HG03066 (cell line): ENCODE results near the gene CD40.

ENCODE experiments used
- ATAC-seq: cut with Tn5 transposase; IDR thresholded peaks from one replicate; pipeline ENCODE4 v1.9.1; 2021; ENCODE audit warnings: low read depth; ENCODE audit not compliant: unreplicated experiment

The CD40 gene

DNA sequence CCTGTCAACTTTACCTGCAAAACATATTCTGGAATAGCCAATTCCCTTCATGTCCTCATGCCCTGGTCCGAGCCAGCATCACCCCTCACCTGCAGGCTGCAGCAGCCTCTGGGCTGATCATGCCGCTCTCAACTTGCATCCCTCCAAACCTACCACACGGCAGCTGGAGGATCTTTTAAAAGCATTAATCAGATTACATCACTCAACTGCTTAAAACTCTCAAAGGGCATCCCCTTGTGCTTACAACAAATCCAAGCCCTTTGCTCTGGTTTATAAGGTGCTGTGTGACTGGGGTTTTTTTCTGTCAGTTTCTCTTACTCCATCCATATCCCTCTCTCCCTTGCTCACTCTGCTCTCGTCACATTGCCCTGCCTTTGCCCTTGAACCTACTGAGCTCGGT is 24.0 kb downstream of the CD40 start:
- ATAC-seq = no peak

DNA sequence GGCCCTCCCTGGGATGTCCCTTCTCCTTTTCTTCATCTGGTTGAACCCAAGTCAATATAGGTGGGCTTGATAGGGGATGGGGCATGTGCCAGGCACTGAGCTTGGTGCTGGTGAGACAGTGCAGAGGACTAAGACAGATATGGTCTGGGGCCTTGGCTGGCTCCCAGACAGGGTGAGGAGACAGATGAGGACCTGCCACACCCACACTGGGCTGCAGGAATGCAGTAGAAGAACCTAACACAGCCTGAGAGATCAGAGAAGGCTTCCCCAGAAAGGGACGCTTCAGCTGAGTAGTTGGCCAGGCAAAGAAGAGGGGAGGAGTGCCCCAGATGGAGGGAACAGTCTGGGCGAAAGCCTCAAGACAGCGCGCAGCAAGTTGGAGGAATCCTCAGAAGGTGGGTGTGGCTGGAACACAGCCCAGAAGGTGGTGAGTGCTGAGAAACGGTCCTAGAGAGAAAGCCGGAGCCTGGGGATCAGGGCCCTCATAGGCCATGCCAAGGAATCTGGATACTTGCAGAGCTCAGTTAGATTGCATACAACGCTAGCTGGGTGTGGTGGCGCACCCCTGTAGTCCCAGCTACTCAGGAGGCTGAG is 26.4 kb downstream of the CD40 start:
- ATAC-seq = no peak

DNA sequence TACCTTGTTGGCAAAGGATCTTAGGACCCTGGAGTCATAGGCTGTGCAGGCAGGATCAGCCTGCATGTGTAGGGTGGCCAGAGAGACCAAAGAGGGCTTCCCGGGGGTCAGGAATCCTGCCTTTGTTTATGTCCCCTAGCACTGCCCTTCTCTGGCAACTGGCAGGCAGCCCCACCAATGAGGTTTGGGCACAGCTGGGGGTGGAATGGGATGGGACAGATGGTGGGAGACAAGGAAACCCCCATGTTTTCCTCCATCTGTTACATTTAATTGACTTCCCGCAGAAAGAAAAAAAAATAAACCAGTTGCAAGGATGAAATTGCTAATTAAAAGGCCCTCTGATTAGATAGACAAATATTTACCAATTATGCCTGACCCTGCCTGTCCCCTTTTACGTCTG is 27.6 kb downstream of the CD40 start:
- no peak for ATAC-seq

DNA sequence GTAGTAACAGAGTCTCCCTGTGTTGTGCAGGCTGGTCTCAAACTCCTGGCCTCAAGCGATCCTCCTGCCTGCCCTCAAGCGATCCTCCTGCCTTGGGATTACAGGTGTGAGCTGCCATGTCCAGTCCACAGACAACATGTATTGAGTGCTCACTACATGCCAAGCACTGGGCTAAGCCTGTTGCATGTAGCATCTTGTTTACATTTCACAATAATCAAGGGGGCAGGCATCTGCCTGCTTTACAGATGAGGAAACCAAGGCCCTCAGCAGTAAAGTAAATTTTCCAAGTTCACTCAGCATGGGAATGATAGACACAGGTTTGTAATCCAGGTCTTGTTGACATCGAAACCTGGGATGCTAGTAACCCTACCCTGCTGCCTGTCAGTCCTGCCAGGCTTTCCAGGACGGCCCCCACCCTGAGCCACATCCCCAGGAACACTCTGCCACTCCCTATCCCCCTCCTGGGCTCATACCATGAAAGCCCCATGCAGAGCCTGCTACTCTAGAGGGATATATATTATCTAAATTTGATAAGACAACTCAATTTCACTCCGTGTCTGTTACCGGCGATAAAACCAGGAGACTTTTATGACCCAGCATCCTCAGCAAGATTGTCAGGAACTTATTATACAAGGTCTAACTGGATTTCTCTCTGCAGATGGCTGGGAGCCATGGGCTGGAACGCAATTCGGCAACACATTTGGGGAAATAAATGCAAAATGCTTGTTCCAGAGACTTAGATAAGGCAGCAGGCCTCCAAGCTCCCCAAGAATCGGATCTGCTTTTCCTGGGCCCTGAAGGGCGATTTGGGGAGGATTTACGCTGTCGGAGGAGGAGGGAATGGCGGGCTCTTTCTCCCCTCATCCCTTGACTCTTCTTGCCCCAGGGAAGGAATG is 30.4 kb downstream of the CD40 start:
- ATAC-seq = no peak

DNA sequence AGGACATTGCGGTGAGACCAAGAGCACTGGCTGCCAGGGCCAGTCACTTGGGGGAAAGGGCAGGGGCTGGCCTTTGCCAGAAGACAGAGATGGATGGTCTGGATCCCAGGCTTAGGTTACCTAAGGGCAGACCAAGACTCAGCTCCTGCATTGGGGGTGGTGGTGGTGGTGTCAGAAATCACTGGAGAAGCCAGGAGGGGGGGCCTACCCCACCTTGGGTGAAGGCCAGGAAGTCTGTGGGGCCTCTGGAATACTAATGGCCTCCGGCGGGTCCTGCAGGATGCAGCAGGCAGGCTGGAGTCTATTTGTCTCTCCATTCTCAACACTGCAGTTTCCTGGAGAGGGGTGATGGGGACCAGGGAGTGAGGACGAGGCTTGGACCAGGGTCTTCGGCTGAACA is 32.8 kb downstream of the CD40 start:
- ATAC-seq = no peak

DNA sequence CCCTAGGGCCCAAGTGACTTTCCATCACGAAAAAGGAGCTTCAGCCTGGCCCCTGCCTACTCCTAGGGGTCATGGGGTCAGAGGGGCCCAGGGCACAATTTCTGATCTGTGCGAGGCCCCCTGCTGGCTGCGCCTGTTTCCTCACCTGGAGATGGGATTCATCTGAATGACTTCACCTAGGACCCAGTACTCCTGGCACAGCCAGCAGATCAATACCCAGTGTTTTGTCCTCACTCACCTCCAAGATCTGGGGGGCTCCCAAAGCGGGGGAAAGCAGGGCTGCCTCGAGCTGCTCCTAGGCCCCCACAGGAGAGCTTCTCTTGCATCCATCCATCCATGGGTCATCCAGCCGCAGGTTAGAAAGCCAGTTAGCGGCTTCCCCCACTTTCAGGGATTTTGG is 33.8 kb downstream of the CD40 start:
- ATAC-seq = no peak

DNA sequence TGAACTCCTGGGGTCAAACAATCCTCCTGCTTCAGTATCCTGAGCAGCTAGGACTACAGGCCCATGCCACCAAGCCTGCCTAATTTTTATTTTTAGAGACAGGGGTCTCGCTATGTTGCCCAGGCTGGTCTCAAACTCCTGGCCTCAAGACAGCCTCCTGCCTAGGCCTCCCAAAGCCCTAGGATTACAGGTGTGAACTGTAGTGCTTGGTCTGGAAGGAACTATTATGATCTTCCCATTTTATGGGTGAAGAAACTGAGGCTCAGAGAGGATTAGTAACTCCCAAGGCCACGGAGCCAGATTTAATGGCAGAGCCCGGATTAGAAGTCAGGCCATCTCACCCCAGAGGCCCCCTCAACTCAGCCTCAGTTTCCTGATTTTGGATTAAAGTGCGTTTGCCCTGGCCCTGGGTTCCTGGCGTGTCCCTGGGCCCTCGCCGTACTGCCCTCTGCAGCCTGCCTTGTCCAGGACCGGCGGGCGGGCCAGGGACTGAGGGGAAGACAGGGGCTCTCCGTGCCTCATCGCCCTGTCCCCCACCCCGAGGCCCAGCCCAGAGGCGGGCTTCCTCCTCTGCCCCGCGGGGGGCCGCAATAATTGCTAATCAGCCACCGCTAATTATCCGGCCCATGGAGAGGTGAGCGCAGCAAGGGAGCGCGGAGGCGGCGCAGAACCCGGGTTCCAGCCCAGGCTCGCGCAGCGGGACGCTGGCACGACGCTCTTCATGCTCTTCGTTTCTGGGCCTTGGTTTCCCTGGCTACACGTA is 34.9 kb downstream of the CD40 start:
- no peak for ATAC-seq

DNA sequence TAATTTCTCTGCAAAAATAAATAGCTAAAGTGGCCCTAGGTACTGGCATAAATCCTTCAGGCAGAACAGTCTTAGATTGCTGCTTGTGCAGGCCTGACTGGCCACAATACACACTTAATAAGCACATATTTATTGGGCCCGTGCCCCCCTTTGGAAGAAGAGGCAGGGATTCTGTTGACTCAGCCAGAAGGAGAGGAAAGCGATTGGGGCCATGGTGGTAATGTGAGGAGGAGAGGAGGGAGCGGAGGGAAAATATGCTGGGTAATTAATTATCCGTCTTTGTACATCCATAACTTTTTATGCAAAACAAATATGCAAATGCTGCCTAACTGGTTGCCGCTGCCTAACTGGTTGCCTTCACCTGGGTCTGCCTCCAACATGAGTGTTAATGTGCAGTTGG is 36.2 kb downstream of the CD40 start:
- no peak for ATAC-seq

DNA sequence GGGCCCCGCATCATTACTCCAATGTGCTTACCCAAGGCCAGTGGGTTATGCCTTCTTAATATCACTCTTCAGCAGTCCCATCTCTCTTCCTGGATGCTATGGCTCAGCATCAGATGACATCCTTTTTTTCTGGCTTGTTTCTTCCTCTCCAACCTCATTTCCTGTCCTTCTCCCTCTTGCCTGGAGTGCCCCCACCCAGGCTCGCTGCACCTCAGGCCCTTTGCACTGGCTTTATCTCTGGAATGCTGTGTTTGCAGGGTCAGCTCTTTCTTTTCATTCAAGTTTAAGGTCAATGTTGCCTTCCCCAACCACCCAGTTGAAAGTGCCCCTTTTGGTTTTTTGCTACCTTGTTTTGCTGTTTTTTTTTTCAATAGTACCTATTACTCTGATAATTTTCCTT is 36.7 kb downstream of the CD40 start:
- no peak for ATAC-seq

DNA sequence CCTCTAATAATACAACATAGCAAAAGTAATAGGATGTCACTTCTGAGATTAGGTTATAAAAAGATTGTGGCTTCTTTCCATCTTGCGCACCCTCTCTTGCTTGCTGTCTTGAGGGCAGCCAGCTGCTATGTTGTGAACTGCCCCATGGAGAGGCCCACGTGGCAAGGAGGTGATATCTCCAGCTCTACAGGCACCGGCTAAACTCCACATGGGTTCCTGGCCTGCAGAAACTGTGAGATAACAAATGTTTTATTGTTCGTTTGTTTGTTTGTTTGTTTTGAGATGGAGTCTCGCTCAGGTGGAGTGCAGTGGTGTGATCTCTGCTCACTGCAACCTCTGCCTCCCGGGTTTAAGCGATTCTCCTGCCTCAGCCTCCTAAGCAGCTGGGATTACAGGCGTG is 38.0 kb downstream of the CD40 start:
- no peak for ATAC-seq

DNA sequence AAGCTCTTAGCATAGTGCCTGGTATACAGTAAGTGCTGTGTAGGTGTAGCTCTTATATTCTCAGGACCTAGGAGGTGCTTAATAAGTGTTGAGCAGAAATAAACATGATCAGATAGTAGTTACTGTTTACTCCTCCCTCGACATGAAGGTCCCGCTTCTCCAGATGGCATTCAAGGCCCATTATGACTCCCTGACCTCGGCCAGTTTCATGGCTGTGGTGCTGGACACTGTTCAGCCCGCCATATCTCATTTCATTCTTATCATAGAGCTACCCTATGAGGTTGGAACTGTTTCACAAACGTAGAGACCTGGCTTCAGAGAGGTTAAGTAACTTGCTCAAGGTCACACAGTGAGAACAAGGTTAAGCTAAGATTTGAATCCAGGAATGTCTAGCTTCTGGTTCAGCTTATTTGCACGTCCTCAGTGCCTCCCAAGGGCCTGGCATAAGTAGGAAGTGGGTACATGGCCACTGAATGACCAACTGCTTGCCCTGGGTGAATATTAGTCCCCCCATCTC is 39.0 kb downstream of the CD40 start:
- ATAC-seq = no peak

DNA sequence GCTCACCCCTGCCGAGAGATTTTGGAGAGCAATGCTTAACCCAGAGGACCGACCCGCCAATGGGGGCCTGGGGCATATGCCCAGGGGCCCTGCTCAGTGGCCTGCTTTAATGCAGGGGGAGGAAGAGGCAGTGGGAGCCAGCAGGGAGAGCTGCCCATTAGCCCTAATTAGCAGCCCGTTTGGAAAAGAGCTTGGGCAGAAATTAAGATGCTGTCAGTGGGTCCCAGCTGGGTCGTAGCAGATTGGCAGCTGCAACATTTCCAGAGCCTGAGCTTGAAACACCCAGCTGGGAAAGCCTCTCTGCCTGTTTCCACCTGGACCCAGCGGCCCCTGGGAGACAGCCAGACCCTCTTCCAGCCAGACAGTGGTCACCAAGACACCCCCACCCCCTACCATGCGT is 39.5 kb downstream of the CD40 start:
- ATAC-seq = no peak

DNA sequence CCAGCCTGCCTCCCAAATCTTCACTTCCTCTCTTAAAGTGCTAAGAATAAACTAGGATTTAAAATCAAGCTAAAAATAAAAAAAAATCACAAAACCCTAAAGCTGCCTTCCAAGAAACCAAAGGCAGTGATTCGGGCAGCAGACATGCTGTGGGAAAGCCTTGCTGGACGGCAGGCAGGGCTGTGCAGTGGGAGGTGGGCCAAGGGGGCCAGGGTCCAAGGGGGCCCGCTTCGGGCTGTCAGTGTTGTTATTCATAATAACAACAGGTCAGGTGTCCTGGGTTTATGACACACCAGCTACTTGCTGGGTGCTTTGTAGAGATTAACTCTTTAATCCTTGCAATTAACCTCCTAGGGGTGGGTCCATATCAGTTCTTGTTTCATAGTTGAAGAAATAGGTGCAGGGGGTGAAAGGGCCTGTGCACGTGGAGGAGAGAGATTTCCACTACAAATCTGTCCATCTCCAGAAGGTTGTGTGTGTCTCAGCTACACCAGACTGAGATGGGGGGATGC is 40.4 kb downstream of the CD40 start:
- no peak for ATAC-seq

DNA sequence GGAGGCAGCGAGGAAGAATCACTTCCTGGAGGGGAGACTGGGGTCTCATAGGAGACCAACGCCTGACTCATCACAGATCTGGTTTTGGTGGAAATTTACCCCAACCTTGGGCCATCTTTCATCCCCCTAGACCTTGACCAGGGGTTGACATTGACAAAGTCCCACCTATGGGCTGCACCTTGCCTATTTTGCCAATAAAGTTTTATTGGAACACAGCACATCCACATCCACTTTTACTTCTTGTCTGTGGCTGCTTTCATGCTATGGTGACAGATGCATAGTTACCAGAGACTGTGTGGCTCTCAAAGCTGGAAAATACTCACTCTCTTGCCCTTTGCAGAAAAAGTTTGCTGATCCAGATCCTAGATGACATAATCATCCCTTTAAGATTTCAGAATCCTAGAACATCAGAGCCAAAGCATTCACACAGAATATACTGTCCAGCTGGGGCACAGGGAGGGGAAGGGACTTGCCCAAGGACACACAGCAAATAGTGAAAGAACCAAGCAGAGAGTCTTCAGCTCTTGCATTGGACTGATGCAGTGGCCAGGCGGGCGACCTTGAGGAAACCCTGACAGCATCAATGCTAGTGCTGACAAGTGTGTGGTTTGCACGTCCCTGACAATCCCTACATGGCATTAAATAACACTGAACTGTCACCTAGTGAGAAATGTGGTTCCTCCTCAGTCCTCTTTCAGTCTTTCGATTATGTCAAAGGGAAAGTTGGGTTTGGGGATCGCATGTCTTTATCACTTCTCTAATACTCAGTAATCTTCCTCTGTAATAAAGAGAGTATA is 41.2 kb downstream of the CD40 start:
- ATAC-seq = no peak

DNA sequence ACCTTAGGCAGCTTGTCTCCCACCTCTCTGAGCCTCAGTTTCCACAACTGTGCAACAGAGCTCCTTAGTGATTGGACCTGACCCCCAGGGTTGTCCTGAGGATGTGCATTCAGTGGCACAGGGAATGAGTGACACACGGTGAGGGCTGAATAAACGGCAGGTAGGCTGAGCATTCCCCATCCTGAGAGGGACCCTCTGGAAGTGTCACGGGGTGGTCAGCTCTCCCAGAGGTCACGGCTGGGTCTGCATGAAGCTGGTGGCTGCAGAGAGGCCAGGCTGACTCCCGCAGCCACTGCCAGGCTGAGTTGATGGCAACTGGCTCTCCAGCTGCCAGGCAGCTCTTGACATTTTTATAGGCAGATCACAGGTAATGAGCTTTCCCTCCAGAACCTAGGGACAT is 42.5 kb downstream of the CD40 start:
- no peak for ATAC-seq

DNA sequence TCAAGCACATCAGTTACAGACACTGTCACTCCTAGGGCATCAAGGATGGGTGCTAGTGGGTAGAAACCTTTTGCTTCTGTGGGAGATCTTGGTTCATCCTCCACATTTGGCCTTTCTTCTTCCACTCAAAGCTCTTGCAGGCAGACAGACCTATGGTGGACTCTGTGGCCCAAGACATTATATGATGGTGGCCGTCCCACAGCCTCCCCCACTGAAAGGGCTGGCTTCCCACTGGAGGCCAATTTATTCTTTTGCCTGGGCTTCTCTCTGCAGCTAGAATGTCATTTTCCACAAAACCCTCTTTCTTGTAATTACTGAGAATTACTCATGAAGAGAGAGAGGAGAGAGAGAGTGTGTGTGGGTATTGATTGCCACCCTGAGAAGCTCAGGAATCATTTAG is 43.8 kb downstream of the CD40 start:
- no peak for ATAC-seq

DNA sequence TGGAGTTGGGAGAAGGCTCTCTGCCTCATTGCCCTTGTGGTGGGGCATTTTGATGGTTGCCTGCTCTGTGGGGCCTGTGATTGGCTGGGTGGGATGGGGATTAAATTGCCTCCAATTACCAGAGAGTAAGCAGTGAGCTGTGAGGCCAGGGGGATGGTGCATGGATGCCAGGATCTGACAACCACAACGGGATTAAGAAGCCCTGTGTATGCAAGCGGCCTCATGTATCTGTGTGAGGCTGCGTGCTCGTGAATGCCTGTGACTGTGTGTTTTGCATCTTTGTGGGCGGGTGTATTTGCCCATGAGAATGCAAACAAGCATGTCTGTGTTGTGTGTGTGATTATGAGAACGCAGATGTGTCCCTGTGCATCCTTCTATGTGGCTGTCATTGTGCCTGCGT is 46.1 kb downstream of the CD40 start:
- ATAC-seq = no peak

DNA sequence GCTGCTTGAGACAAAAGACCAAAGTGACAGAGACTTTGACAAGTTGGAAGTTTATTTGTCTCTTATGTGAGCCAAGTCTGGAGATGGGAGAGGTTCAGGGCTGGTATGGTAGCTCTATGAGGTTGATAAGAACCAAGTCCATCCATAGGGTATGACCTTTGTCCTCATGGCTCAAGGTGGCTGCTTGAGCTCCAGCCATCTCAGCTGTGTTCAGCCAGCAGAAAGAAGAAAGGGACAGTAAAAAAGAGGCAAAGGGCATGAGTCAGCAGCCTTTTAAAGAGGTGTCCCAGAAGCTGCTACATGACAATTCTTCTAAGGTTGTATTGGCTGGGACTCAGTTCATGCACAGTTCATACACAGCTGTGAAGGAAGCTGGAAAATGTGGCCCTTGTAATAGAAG is 49.0 kb downstream of the CD40 start:
- no peak for ATAC-seq

DNA sequence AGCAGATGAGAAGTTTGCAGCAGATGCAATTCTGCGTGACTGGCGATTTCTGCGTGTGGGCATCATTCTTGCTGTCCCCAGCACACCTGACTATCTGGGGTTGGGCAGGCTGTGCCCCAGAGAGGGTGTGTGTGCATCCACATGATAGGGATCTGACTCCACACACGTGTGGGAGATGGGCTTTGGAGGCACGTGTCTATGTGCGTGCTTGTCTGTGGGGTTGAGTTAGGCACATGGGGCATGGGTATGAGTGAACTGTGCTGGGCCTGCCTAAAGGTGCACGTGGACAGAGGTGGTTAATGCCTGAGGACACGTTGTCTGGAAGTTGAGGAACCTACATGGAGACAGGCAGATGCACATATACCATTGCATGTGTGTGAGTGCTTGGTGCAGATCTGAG is 50.3 kb downstream of the CD40 start:
- ATAC-seq = no peak
